Activated CD8-positive, alpha-beta memory T cell treated with anti-CD3 and anti-CD28 coated beads, Interleukin-2, amount 50 U/mL, for 48 hours (primary cell): ENCODE results near the gene MMEL1.

Experiments
- DNase-seq: peaks from one replicate; pipeline ENCODE4 v3.0.0-alpha.2; 2020

The MMEL1 gene

DNA sequence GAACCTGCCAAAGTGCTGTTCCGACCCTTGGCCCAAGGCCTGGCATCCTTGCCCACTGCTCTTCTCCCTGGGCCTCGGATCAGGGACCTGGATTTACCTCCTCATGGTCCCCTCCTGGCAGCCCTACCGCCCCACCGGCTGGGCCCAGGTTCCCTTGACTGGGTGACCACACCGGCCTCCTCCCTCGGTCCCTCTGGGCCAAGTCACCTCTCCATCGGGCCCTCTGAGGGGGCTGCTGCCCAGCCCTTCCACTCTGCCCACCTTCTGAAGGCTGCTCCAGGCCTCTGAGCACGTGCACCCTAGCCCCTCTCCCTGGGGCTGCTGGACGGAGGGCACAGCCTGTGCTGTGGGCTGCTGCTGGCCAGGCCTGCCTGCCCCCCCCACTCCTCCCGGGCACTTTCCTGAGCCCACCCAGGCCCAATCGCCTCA, 9.3 kb upstream of the MMEL1 start:
- no peak for DNase-seq

DNA sequence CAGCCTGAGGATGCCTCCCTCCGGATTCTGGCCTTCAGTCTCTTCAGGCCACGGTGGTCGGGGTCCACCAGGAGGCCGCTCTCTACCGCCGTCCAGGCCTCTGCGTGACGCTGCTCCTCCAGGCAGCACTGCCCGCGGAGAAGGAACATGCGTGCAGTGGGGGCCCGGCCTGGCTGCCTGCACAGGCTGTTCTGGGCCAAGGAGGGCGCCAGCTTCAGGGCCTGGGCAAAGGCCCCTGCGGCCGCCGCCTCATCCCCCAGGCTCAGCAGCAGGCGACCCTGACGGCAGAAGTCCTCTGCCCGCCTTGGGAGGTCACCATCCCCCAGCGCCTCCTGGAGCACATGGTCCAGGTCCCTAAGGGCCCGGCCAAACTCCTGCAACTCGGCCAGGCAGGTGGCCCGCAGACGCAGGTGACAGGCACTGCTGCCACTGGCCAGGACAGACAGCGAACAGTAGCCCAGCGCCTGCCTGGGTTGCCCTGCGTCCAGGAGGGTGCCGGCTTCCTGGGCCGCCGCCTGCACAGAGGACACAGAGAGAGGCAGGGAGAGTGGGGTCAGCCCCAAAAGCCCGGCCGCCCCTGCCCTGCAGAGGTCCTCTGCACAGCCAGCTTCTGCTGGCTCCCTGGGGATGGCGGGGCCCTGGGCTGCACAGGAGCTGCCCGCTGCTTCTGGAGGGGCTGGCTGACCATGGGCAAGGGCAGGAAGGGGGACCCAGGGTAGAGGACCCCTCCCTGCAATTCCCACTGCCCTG, 8.7 kb upstream of the MMEL1 start:
- no peak for DNase-seq

DNA sequence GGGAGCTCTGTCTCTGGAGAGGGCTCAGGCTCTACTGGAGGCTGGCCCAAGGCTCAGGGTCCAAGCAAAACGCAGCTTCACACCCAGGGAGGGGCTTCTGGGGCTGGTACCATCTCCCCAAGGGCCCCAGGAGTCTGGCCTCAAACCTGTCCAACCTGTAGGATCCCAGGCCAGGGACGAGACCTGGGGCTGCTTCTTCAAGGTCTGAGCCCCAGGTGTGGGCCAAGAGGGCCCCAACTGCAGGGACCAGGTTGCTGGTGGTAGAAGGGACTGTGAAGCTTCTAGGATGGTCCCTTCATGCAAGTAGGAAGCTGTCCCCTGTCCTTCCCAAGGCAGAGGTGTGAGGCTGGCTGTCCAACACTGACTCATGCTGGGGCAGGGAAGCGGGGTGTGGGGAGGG, 7.8 kb upstream of the MMEL1 start:
- no peak for DNase-seq

DNA sequence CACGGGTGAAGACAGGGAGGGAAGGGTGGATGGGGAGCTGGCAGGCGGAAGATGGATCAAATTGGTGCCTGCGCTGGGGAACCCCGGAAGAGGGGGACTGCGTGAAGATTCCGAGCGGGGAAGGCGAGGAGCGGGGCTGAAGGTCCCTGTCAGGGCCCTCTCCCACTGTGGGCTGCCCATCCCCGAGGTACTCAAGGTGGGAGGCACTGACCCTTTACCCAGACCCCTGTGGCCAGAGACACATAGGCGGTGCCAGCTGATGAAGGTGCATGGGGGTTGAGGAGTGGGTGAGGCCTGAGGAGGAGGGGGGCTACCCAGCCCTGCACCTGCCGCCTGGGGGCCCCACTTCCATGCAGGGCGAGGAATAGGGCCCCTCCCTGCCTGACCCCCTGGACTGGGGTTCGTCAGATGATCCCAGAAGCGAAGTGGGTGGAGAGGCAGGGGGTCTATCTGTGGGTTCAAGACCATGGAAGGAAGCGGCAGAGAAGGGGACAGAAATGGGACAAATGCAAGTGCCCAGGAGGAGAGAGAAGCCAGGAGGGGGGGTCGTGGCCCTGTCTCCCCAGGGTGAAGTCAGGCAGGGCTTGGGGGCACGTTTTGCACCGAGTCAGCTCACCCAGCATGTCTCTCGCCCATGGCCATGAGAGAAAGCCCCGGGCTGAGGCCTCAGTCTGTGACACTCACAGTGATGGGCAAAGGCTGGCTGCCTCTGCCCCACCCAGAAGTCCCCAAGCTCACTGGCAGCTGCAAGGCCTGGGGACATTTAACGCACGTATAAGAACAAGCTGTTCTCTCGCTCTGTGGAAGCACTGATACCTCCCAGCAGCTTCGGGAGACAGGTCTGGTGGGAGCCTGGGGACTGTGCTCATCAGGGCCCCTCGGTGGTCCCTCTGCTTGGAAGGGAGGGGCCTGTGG, 7.0 kb upstream of the MMEL1 start:
- no peak for DNase-seq

DNA sequence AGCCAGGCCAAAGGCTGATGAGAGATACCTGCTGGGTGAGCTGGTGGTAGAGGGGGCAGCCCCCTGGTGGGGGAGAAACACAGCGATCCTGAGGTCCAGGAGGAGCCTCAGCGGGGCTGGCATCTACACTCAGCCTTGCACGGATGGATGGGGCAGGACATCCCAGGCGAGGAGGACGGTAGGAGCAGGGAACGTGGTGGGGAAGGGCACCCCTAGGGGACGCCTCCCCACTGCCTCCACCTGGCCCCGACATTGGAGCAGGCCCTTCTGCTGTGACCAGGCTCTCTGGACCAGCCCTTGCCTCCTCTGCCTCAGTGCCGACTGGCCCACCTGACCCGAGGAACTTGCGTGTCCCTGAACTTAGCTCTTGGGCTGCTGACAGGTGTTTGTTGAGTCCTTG, 6.4 kb upstream of the MMEL1 start:
- no peak for DNase-seq

DNA sequence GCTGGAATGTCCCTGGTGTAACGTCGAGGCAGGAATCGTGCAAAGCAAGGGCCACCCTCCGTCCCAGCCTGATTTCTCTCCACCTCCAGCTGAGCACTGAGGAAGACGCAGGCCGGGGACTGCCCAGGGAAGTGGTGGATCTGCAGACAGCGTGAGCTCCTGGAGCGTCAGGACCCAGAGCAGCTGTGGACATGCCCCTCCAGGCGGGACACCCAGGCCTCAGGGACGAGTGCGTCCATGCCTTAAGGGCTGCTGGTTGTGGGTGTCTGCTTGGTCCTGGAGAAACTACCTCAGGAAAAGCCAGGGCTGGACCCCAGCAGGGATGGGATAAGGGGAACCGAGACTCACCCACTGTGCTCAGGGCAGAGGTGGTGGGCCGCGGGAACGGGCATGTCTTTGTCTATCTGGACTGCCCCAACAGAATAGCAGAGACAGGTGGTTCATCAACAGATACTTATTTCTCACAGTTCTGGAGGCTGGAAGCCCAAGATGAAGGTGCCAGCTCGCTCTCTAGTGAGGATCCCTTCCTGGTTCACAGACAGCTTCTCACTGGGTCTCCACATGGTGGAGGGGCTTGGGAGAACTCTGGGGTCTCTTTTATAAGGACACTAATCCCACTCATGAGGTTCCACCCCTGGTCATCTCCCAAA, 5.8 kb upstream of the MMEL1 start:
- no peak for DNase-seq

DNA sequence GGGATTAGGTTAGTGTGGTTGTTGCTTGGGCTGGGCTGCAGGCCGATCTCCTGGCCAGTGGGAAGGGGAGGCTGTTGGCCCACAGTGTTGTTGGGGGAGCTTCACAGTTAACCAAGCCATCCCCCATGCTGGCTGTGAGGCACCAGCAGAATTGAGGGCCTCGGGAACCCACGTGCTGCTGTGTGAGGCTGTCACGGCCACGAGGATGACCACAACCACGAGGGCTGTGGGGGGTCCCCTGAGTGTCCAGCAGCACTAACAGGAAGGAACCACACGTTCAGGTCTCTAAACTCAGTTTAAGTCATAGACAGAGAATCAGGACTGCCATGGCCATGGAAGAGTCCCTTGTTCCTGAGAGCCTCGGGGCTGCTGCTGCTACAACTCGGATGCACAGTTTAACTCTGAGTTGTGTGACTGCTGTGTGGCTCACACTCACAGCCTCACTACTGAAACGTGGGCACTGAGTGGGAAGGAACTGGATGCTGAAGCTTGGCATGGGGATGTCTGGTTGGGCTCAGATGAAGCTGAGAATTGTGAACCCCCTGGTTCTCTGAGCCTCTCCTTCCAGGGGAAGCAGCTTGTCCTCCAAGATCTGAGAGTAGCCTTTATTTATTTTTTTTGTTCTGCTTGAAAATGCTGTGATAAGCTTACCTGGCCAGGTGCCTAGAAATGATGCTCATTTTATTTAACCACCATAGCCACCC, 4.8 kb upstream of the MMEL1 start:
- DNase-seq = no peak

DNA sequence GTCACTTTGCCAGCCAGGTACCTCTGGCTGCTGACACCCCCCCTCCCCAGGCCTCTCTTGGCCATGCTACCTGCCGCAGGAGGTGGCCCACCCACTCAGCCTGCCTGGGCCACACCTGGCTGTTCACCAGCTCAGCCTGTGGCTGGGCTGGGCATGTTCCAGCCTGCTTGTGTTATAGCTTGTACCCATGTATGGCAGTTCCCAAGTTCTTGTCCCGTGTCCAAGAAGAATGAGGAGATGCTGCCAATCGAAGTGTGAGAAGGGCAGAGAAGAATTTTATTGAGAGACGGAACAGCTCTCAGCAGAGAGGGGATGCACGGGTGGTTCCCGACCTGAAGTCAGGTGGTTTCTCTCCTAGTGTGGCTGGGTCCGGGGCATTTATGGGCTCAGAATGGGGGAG, 3.9 kb upstream of the MMEL1 start:
- no peak for DNase-seq

DNA sequence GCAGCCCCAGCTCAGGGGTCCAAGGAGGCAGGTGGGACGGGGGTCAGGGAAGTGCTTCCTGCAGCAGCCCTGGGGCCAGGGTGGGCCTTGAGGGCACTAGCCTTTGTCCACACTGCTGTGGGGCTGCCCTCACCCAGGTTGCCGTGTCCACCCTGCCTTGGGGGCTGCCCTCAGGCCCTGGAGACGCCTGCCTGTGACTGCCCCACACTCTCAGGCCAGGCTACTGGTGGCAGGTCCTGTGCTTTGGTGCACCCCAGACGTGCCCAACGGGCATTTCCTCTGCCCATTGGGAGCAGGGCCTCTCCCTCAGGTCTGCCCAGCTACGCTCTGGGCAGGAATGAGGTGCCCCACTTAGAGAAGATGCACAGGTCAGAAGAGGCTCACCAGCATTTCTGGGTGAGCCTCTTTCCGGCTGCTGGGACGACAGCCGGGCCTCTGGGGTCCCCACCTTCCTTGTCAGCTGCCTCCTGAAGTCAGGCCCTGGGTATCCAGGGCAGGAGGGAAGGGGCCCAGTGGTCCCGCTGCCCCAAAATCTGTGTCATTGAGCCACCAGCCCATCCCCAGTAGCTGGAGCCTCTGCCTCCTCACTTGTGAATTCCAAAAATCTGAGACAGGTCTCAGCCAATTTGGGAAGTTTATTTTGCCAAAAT, 2.7 kb upstream of the MMEL1 start:
- DNase-seq = no peak

DNA sequence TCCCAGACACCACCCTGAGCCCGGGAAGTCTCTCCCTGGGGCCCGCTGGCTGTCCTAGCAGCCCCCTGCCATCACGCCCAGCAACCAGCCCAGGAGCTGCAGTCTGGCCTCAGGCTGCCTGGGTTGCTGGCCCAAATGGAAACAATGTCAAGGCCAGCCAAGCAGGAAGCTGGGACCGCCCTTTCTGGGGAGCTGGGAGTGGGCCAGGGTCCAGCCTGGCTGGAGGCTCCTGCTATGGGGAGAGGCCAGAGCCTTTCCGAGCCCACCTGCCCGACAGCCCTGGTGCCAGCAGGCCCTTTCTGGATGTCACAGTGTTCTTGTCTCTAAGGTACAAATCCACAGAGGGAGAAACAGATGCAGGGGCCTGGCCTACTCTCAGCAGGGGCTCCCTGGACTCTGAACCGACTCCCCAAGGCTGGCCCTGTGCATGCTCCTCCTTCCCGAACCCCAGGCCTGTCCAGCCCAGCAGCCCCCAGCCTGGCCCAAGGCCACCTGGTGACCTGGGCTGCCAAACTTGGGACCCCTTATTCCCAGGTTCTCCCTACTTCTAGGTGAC, 1.2 kb upstream of the MMEL1 start:
- no peak for DNase-seq

DNA sequence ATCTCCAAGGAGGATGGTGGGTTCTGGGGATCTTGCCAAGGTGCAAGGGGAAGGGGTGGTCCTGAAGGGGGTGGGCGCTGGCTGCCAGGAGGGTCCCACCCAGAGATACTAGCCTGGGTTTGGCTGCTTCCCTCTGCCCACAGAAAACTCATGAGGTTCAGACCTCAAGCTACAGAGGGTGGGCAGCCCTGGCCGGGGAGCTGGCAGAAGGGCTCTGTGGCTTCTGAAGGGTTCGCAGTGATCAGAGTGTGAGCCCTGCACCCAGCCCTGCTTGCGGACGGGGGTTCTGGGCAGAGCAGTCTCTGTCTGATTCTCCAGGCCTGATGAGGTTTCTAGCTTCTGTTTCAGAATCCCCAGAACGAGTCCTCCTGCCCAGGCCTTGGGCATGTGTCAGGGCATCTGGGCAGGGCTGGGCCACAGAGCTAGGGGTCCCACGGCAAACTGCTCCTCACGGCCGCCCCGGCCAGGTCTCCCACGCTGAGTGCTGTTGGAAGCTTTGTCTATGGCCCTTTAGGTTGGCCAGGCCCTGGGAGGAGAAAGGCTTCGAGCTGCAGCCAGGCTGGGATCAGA, 635 bp upstream of the MMEL1 start:
- DNase-seq = no peak

DNA sequence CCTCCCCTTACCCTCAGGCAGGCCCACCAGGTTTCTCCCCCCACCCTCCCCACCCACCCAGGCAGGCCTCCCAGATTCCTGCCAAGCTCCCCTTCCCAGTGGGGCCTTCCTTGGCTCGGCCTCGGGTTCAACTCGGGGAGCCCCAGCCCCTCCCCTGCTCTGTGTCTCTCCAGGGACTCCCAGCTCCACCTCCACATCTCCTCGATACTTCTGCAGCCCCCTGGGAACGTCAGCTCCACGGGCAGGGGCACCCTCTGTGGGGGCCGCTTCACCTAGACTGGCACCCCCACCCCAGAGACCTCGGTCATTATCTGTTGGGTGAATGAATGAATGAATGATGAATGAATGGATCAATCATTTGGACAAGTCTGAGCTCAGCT, 775 bp downstream of the MMEL1 start:
- DNase-seq = no peak

DNA sequence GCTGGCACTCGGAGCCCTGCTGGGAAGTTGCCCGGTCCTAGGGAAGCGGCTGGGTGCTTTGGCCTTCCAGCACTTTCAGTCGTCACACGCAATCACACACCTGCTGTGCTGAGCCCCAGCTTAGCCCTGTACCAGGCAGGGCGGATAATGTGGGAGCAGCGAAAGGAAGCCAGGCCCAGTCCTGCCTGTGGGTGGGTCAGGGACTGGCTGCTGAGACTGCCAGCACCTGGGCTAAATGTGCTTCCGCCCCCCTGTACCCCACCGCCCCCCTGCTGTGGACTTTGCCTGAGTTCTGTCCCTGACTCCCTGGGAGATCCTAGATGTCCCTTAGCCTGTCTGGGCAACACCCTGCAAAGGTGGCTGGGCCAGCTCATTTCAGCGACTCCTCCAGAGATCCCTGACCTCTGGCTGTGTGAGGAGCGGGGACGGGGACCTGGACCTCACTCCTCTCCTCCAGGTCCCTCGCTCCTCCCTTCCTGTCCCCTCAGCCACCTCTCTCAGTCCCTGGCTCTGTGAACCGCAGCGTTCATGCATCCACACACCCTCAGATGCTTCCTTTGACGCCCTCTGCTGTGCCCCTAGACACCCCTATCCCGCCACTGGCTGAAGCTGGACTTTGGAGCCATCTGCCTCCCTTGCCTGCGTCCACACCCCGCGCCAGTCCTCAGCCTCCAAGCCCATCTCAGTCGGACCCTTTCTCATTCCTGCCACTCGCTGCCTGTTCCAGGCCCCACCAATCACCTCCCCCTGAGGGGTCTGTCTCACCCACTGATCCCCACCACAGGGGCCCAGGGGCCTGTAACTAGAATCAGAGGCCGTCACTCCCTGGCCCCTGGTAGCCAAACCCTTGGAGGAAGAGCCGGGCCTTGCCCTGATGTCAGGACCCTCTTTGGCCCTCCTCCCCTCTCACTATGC, 1.4 kb downstream of the MMEL1 start:
- no peak for DNase-seq

DNA sequence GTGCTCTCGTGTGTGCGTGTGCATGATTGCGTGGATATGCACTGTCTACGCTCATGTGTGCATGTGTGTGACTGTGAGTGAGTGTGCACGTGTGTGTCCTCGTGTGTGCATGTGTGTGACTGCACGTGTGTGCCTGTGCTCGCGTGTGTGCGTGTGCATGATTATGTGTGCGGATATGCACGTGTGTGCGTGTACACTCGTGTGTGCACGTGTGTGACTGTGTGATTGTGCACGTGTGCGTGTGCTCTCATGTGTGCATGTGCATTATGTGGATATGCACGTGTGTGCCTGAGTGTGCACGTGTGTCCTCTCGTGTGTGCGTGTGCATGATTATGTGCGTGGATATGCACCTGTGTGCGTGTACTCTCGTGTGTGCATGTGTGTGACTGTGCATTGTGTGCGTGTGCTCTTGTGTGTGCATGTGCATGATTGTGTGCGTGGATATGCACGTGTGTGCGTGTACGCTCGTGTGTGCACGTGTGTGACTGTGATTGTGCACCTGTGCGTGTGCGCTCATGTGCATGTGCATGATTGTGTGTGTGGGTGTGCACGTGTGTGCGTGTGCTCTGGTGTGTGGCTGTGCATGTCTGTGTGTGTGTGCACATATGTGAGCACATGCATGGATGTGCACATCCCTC, 2.2 kb downstream of the MMEL1 start:
- DNase-seq = no peak

DNA sequence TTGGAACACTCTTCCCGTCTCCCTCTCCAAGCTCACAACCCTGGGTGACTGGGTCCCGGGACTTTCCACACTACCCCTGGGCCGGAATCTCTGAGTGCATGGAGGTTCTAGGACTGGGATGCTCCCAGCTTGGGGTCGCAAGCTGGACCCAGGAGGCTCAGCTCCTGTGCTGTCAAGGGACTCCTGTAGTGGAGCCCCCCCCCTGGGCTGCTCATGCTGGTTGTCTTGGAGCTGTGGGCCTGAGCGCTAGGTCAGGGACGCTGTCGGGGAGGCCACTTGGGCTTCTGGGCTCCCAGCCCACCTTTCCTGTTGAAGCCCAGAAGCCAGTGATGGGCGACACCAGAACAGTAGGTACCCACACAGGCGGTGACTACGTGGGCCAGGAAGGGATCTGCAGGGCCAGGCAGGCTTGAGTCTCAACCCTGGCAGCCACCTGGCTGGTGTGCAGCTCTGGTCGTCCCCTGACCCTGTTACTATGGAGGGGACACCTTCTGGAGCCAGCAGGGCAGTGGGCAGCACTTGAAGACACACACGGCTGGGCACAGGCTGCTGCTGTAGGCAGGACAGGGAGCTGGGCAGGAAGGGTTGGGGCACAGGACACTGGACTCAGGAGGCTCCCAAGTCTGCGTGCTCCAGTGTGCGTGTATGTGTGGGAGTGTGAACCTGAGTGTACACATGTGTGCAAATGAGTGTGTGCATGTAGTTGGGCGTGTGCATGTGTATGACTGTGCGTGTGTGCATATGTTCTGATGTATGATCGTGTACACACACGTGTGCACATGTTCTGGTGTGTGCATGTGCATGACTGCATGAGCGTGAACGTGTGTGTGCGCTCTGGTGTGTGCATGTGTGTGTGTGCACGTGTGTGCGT, 3.0 kb downstream of the MMEL1 start:
- DNase-seq = no peak

DNA sequence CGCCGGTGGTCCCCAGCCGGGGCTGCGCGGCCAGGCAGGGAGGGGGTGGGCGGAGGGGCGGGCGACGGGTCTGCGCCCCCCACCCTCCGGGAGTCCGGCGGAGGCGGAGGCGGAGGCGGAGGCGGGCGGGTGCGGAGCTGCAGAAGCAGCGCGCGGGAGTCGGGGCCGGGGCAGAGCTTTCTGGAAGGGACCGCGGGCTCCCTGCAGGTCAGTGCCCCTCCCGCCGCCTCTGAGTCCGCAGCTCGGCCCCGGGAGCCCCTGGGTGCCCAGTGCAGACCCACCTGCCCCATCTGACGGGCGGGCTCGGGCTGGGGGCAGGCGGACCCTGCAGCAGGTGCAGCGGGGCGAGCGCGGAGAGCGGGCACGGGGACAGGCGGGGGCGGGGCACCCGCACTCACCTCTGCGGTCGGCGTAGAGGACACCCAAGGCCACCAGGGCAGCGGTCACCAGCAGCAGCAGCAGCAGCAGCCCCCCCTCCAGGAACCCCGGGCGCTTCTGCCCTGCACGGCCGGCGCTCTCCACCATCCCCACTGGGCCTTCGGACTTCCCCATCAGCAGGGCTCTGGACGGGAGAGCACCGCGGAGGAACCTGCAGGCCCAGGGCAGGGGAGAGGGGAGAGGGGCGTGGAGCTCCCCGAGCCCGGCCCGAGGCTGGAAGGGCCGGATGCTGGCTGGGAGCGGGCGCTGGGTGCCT, 3.7 kb downstream of the MMEL1 start:
- no peak for DNase-seq

DNA sequence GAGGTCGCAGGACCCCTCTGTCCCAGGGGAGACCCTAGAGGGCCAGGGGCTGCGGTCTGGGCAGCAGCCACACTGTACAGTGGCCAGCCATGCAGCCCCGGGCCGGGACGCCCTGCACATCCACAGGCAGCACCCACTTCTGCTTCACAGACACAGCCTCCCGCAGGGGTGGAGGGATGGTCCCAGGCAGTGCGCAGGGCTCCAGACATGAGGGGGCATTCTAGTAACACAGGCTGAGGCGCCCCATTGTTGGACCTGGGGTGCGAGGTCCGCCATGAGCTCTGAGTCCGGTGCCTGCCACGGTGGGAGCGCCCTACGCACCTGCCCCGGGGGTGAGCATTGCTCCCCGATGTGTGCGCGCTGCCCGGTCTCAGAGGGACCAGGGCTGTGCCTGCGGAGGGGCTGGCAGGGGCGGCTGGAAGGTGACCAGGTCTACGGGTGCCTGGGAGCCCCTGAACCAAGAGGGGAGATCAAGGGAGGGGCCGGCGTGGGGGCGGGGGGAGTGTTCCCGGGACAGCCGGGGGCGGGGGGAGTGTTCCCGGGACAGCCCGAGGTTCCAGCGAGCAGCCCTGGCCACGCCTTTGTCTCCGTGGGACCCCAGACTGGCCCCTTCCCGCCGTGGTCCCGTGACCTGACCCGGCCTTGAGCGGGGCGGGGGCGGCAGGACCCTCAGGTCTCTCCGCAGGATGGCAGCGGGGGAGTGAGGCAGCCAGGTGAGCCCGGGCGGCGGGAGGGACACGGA, 4.5 kb downstream of the MMEL1 start:
- no peak for DNase-seq

DNA sequence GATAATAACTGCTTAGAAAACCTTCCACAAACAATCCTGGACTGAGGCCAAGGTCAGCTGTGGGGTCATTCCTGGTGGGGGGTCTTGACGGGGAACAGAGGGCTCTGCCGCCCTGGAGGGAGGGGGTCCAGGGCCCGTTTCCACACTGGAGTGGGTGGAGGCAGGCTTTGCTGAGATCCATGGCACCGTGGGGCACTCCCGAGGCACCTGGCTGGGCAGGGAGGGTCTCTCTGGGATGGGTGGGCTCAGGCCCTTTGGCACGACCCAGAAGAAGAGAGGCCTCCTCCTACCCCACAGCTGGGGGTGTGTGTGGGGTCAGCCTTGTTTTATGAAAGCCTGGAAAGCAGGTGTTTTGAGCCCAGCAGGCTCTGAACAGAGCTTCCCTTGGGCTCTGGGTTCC, 5.1 kb downstream of the MMEL1 start:
- no peak for DNase-seq
